Loucy (cell line): Measurements from ENCODE around the gene NSMCE1.
"Not testable (repeated sequence)": the region's sequence is repeated elsewhere in the genome, so short reads cannot be mapped to it uniquely, and the experiment has no call there.

Experiments used
- H2AFZ ChIP-seq: fragments of 200-600 bp; sonication (generic); 2 replicates; pipeline ENCODE4 v1.6.0; 2016; ENCODE audit warnings: antibody characterized with exemption, mild to moderate bottlenecking, low read length, moderate library complexity
- H3F3A ChIP-seq: fragments of 200-600 bp; 2 replicates; pipeline ENCODE4 v1.6.0; 2016; ENCODE audit warnings: antibody characterized with exemption, low read depth, mild to moderate bottlenecking
- H3K27me3 ChIP-seq: fragments of 200-600 bp; sonication (generic); 2 replicates; pipeline ENCODE4 v1.6.1; 2014; ENCODE audit warnings: low read length, mild to moderate bottlenecking; ENCODE audit not compliant: insufficient read depth, poor library complexity, severe bottlenecking
- H3K36me3 ChIP-seq: fragments of 200-600 bp; sonication (generic); 2 replicates; pipeline ENCODE4 v1.6.1; 2016; ENCODE audit warnings: low read length; ENCODE audit not compliant: insufficient read depth
- H3K4me1 ChIP-seq: fragments of 200-600 bp; sonication (generic); 2 replicates; pipeline ENCODE4 v1.5.1; 2014; ENCODE audit warnings: low read length, mild to moderate bottlenecking; ENCODE audit not compliant: insufficient read depth, poor library complexity, severe bottlenecking
- H3K4me2 ChIP-seq: fragments of 200-600 bp; sonication (generic); 2 replicates; pipeline ENCODE4 v1.6.0; 2014; ENCODE audit warnings: antibody characterized with exemption, low read length, low read depth, mild to moderate bottlenecking; ENCODE audit not compliant: poor library complexity, severe bottlenecking
- H3K4me3 ChIP-seq: fragments of 200-600 bp; sonication (generic); 2 replicates; pipeline ENCODE4 v1.5.1; 2014; ENCODE audit warnings: low read length, mild to moderate bottlenecking, mixed read lengths; ENCODE audit not compliant: poor library complexity, severe bottlenecking
- H3K79me2 ChIP-seq: fragments of 200-600 bp; sonication (generic); 2 replicates; pipeline ENCODE4 v1.6.1; 2014; ENCODE audit warnings: low read length; ENCODE audit not compliant: insufficient read depth
- H3K9ac ChIP-seq: fragments of 200-600 bp; sonication (generic); 2 replicates; pipeline ENCODE4 v1.6.0; 2014; ENCODE audit warnings: mild to moderate bottlenecking, low read depth, low read length, moderate library complexity; ENCODE audit not compliant: poor library complexity, severe bottlenecking
- H3K9me2 ChIP-seq: fragments of 200-600 bp; sonication (generic); replicated peaks from 2 replicates; pipeline ENCODE4 v1.6.1; 2016; ENCODE audit warnings: low read depth, low read length, mixed read lengths
- H3K9me3 ChIP-seq: fragments of 200-600 bp; sonication (generic); 2 replicates; pipeline ENCODE4 v1.6.1; 2014; ENCODE audit warnings: mild to moderate bottlenecking, antibody characterized with exemption, low read length, low read depth; ENCODE audit not compliant: insufficient read depth
- H4K20me1 ChIP-seq: fragments of 200-600 bp; sonication (generic); 2 replicates; pipeline ENCODE4 v1.6.0; 2014; ENCODE audit warnings: antibody characterized with exemption, low read length, mild to moderate bottlenecking; ENCODE audit not compliant: insufficient read depth, poor library complexity, severe bottlenecking
- CTCF ChIP-seq: fragments of 200-600 bp; sonication (generic); conservative IDR thresholded peaks from 2 replicates; pipeline ENCODE4 v1.5.1; 2014; ENCODE audit warnings: mild to moderate bottlenecking, antibody characterized with exemption, low read length
- EZH2phosphoT487 ChIP-seq: fragments of 200-600 bp; IDR thresholded peaks from 2 replicates; pipeline ENCODE4 v1.6.1; 2018; ENCODE audit warnings: antibody characterized with exemption, mild to moderate bottlenecking, moderate library complexity, borderline replicate concordance

NSMCE1 gene

GRCh38 chr16:27202923-27203506 lies 65.6 kb downstream of the NSMCE1 start:
- peaks cover 33% of the 10 kb centered on the region for H3K4me1 ChIP-seq
- no peak for TF ChIP-seq CTCF
- TF ChIP-seq EZH2phosphoT487: no peak
- peak overlapping the region; percentile 97 for H3K4me2 ChIP-seq
- H3K9me3 ChIP-seq: no peaks in the 10 kb centered on the region
- H3K9me2 ChIP-seq: no peaks in the 10 kb centered on the region
- H3K79me2 ChIP-seq: peaks cover 22% of the 10 kb centered on the region
- H4K20me1 ChIP-seq: no peaks in the 10 kb centered on the region
- H3K9ac ChIP-seq: peak overlapping the region; percentile 98
- H3F3A ChIP-seq: no peaks in the 10 kb centered on the region
- H3K36me3 ChIP-seq: no peaks in the 10 kb centered on the region
- peak overlapping the region; percentile 83 for H3K4me3 ChIP-seq
- H2AFZ ChIP-seq: peak overlapping the region; percentile 97
- H3K27me3 ChIP-seq: no peaks in the 10 kb centered on the region

GRCh38 chr16:27200914-27201313 lies 67.7 kb downstream of the NSMCE1 start:
- Histone ChIP-seq H3K79me2 (peaks cover 19% of the 10 kb centered on the region), H3K4me1 (peaks cover 33% of the 10 kb centered on the region)
- not testable (repeated sequence) for H4K20me1 ChIP-seq, H3K4me2 ChIP-seq, H2AFZ ChIP-seq, H3K36me3 ChIP-seq, H3K9ac ChIP-seq, H3K27me3 ChIP-seq, H3K4me3 ChIP-seq, H3K9me2 ChIP-seq, H3K9me3 ChIP-seq, H3F3A ChIP-seq

- Histone ChIP-seq H3K4me3 (peak overlapping the region; percentile 9), H2AFZ (peak overlapping the region; percentile 81), H3K36me3 (no peaks in the 10 kb centered on the region), H3F3A (no peaks in the 10 kb centered on the region), H3K4me2 (peak overlapping the region; percentile 45), H3K9me2 (no peaks in the 10 kb centered on the region), H3K27me3 (no peaks in the 10 kb centered on the region), H3K4me1 (peaks cover 24% of the 10 kb centered on the region), H3K79me2 (peaks cover 8% of the 10 kb centered on the region), H4K20me1 (no peaks in the 10 kb centered on the region), H3K9ac (peak overlapping the region; percentile 62), H3K9me3 (no peaks in the 10 kb centered on the region)
- no peak for TF ChIP-seq CTCF
- no peak for TF ChIP-seq EZH2phosphoT487
These were observed 68.8 kb downstream of the NSMCE1 start for GRCh38 chr16:27199736-27200135.

GRCh38 chr16:27199235-27199586 lies 69.4 kb downstream of the NSMCE1 start:
- Histone ChIP-seq H2AFZ (peak overlapping the region; percentile 81; the same call in 1 of the 2 replicates), H3K9me2 (no peaks in the 10 kb centered on the region), H3K79me2 (peaks cover 2% of the 10 kb centered on the region), H3K27me3 (no peaks in the 10 kb centered on the region), H3K4me3 (peak overlapping the region; percentile 9), H3K9ac (peak overlapping the region; percentile 62), H4K20me1 (no peaks in the 10 kb centered on the region), H3F3A (no peaks in the 10 kb centered on the region), H3K9me3 (no peaks in the 10 kb centered on the region), H3K36me3 (no peaks in the 10 kb centered on the region), H3K4me1 (peaks cover 20% of the 10 kb centered on the region), H3K4me2 (peak overlapping the region; percentile 45)
- TF ChIP-seq EZH2phosphoT487 (no peak), CTCF (no peak)
